HG02852 (cell line): ENCODE results near the gene APCS.

Experiments
- ATAC-seq: cut with Tn5 transposase; IDR thresholded peaks from one replicate; pipeline ENCODE4 v1.9.1; 2021; ENCODE audit warnings: mild to moderate bottlenecking, moderate library complexity; ENCODE audit not compliant: unreplicated experiment

Gene APCS

GRCh38 chr1:159587461-159587951, at the start of gene APCS:
APCS (plus strand) TSS chr1:159587826; CDS start chr1:159587922, 96 bp downstream.
- no peak for ATAC-seq

DNA sequence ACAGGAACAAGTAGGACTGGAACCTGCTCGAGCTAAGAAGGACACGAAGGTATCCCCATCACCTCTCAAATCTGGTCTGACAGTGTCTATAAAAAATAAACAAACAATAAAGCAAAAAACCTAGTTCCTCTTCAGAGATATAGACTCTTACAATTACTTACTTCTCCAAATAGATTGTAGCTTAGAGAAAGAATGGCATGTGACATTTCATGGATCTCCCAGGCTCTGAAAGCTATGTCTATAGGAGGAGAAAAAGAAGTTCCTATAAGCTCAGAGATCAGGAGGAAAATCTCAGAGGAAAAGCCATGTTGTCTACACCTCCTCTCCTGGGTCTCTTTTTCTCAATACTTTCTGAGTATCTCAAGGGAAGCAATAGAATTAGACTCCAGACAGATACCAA, 39.5 kb upstream of the APCS start:
- ATAC-seq, result no peak

GRCh38 chr1:159554261-159554660, 33.4 kb upstream of the APCS start:
- no peak for ATAC-seq

DNA sequence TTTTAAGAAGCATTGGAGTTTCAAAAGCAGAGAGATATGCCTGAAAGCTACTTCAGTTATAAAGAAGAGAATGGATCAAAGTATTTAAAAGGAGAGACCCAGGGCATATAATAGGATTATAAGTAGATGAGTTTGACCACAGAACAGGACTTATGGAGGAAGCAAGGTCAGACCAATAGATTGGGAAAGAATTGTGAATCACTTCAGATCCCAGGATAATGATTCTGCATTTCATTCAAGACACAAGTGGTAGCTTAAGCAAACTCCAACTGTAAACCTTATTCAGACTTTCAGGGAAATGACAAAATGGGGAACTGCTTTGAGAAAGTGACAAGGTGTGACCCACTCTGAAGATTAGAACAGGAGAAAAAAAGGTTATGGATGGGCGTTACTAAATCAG, 32.9 kb upstream of the APCS start:
- no peak for ATAC-seq

DNA sequence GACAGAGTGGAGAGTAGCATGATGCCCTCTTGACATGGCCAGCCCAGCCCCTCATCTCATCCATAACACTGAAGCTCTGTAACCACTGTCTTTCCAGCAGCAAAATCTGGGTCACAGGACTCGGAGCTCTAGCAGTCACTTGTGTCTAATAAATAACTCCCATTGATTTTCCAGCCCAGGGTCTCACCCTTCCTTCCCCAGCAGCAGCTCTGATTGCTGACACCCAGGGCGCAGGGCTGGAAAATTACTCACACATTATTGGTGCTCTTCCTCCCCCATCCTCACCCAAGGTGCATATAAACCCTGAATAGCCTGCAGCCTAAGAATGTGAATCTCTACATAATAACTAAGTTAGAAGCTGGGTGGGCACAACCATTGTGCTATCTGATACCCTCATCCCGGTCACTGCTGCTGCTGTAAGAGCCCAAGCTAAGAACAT, 30.7 kb upstream of the APCS start:
- ATAC-seq, result no peak

- no peak for ATAC-seq
These were observed 27.0 kb upstream of the APCS start for GRCh38 chr1:159560599-159560998.

GRCh38 chr1:159561497-159561896, 26.1 kb upstream of the APCS start:
- no peak for ATAC-seq

- no peak for ATAC-seq
These were observed 24.9 kb upstream of the APCS start for GRCh38 chr1:159562680-159563079.

- ATAC-seq, result no peak
These were observed 10.2 kb upstream of the APCS start for GRCh38 chr1:159577446-159577845.

GRCh38 chr1:159580340-159580739, 7.3 kb upstream of the APCS start:
- ATAC-seq, result no peak

DNA sequence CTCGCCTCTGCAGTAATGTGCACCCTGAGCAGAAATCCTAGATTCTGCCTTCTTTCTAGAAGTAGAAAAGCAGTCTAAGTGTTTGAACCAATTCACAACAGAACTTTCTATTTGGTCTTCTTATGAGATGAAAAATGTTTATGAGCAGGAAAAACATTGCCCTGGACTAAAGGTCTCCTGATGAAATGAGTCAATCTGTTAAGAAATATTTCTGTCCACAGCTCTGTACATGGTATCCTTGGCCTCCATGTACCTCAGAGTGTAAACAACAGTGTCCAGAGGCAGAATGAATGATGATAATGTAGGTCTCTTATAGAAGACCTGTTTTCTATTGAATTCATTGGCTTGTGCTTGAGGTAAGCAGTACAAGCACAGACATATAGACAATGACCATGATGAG, 6.2 kb upstream of the APCS start:
- ATAC-seq, result no peak

DNA sequence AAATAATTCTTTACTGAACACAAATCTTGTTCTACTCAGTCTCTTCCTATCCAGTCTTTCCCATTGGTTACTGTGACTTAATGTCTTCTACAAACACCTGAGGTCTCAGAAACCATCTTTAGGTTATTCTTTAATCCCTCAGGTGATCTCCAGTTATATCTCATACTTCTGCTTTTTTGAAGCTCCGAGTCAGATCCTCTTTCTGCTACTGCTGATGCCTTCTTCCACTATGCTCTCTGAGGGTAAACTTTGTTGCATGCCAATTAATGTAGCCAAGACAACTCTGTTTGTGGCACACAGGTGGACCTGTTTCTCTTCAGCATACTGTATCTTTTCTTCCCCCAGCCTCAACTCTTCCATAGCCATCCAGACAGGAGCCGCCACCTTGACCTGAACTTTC, 3.1 kb upstream of the APCS start:
- no peak for ATAC-seq

GRCh38 chr1:159591981-159592380, 4.4 kb downstream of the APCS start:
- no peak for ATAC-seq

- no peak for ATAC-seq
These were observed 7.2 kb downstream of the APCS start for GRCh38 chr1:159594625-159595405.

DNA sequence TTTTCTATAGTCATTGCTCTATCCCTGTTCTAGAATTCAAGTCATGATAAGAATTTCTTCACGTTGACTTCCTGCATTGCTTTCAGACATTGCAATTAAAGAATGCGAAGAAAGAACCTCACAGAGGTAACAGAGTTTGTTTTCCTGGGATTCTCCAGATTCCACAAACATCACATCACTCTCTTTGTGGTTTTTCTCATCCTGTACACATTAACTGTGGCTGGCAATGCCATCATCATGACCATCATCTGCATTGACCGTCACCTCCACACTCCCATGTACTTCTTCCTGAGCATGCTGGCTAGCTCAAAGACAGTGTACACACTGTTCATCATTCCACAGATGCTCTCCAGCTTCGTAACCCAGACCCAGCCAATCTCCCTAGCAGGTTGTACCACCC, 10.6 kb downstream of the APCS start:
- ATAC-seq, result no peak

GRCh38 chr1:159600894-159601293, 13.3 kb downstream of the APCS start:
- no peak for ATAC-seq

- no peak for ATAC-seq
These were observed 14.9 kb downstream of the APCS start for GRCh38 chr1:159602501-159602999.

GRCh38 chr1:159612211-159612885, 24.7 kb downstream of the APCS start:
- no peak for ATAC-seq

GRCh38 chr1:159632922-159633321, 45.3 kb downstream of the APCS start:
- no peak for ATAC-seq
